ENCODE data around the gene EPHA4.

Gene EPHA4

DNA sequence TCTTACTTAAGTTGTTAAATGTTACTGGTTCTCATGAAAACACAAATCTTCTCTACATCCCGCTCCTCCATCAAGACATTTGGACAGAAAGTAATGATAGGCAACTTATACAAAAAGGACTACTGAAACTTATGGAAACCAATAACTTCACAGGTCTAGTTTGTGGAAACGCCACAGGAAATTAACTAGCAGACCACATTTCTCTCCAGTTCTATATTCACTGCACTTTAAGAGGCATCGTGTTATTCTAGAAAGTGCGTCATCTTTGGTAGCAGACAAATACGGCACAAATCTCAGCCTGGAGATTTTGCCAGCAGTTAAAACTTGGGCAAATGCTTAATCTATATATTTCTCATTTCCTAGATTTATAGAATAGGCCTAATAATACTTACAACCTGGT lies 164.3 kb downstream of the EPHA4 start:
- no peak for DNase-seq (ENCODE audit: low spot score)
- in situ Hi-C loops (cut with MboI; ENCODE audit: low sequenced_read_pairs, unreplicated experiment): no loop called here
- TF ChIP-seq, protein P1, sequence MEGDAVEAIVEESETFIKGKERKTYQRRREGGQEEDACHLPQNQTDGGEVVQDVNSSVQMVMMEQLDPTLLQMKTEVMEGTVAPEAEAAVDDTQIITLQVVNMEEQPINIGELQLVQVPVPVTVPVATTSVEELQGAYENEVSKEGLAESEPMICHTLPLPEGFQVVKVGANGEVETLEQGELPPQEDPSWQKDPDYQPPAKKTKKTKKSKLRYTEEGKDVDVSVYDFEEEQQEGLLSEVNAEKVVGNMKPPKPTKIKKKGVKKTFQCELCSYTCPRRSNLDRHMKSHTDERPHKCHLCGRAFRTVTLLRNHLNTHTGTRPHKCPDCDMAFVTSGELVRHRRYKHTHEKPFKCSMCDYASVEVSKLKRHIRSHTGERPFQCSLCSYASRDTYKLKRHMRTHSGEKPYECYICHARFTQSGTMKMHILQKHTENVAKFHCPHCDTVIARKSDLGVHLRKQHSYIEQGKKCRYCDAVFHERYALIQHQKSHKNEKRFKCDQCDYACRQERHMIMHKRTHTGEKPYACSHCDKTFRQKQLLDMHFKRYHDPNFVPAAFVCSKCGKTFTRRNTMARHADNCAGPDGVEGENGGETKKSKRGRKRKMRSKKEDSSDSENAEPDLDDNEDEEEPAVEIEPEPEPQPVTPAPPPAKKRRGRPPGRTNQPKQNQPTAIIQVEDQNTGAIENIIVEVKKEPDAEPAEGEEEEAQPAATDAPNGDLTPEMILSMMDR (IDR thresholded peaks at IDR 0.05; ENCODE audit: borderline replicate concordance, control extremely low read depth, extremely low read depth, insufficient read depth, missing control alignments): no peak

DNA sequence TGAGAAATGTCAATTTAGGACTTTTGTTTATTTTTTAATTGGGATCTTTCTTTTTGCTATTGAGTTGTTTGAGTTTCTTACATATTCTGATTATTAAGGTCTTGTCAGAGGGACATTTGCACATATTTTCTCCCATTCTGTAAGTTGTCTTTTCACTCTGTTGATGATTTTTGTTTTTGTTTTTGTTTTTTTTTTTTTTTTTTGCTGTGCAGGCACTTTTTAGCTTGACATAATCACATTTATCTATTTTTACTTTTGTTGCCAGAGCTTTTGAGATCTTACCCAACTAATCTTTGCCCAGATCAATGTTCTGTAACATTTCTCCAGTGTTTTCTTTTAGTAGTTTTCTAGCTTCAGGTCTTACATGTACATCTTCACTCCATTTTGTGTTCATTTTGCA lies 166.6 kb downstream of the EPHA4 start:
- in situ Hi-C loops (cut with MboI; ENCODE audit: low sequenced_read_pairs, unreplicated experiment): no loop called here
- no peak for DNase-seq (ENCODE audit: low spot score)
- TF ChIP-seq, protein P1 (IDR thresholded peaks at IDR 0.05; ENCODE audit: borderline replicate concordance, control extremely low read depth, extremely low read depth, insufficient read depth, missing control alignments): no peak

DNA sequence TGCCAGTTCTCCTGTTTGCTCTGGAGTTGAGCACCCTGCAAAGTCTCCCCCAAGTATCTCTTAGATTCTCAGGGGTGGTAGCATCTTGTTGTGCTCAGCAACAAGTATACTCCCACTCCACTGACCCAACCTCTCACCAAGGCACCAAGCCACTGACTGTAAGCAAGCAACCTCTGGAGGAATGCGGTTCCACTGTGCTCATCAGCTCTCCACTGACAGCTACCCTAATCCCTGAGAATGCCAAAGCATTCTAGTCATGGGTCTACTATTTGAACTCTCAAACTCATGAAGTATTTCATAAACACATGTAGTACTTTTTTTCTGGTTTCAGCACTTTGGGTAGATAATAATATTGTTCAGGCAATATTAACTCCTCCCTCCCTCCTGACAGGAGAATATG lies 170.0 kb downstream of the EPHA4 start:
- in situ Hi-C loops (cut with MboI; ENCODE audit: low sequenced_read_pairs, unreplicated experiment): no loop called here
- TF ChIP-seq, protein P1 (IDR thresholded peaks at IDR 0.05; ENCODE audit: borderline replicate concordance, control extremely low read depth, extremely low read depth, insufficient read depth, missing control alignments): no peak
- no peak for DNase-seq (ENCODE audit: low spot score)

DNA sequence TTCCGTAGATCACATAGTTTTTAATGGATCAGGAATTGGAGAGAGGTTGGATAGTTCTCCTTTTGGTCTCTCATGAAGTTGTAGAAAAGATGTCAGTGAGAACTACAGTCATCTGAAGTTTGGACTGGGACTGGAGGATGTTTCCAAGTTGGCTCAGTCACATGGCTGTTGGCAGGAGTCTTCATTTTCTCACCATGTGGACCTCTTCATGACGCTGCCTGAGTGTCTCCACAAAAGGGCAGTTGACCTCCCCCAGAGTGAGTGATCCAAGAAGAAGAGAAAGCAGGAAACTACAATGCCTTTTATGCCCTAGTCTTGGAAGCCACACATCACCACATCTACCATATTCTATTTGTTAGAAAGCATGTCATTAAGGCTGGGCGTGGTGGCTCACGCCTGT lies 171.7 kb downstream of the EPHA4 start:
- TF ChIP-seq, protein P1 (IDR thresholded peaks at IDR 0.05; ENCODE audit: borderline replicate concordance, control extremely low read depth, extremely low read depth, insufficient read depth, missing control alignments): no peak
- in situ Hi-C loops (cut with MboI; ENCODE audit: low sequenced_read_pairs, unreplicated experiment): no loop called here

DNA sequence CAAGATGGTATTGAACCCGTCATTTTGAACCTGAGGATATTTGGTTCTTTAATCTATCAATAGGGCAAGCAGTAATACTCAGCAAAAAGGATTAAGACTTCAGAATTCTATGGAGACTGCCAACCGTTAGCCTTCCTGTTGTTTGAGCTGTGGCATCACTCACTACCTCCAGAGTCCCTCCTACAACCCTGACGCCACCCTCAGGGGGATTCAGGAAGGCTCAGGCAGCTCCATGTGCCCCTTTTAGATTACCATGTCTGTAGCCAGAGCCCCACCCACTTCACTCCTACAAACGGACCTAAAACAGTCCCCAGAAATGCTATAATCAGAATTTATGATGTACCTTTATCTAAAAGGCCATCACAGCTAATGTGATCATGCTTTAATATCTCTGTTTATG lies 172.9 kb downstream of the EPHA4 start:
- in situ Hi-C loops (cut with MboI; ENCODE audit: low sequenced_read_pairs, unreplicated experiment): no loop called here
- TF ChIP-seq, protein P1 (IDR thresholded peaks at IDR 0.05; ENCODE audit: borderline replicate concordance, control extremely low read depth, extremely low read depth, insufficient read depth, missing control alignments): no peak
- no peak for DNase-seq (ENCODE audit: low spot score)

More for the DNA sequence above, 171.7 kb downstream of the EPHA4 start:
- DNase-seq (ENCODE audit: low spot score): no peak

DNA sequence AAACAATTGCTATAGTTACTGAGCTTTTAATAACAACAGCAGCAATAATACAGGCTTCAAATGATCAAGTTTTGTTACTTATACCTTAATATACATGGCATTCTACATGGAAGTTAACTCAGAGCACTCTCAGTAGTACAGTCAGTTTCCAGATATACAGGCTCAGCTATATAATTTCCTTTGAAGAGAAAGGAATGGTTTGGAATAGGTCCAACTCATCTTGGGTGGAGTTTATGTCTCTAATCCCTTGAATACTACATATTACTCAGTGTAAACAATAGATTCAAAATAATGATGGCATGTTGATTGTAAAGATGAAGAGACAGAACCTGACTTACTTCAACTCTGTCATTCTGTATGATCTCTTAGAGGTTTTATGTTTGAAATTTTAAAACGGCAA lies 174.9 kb downstream of the EPHA4 start:
- TF ChIP-seq, protein P1 (IDR thresholded peaks at IDR 0.05; ENCODE audit: borderline replicate concordance, control extremely low read depth, extremely low read depth, insufficient read depth, missing control alignments): no peak
- in situ Hi-C loops (cut with MboI; ENCODE audit: low sequenced_read_pairs, unreplicated experiment): no loop called here
- no peak for DNase-seq (ENCODE audit: low spot score)
